Fibroblast of lung (primary cell): ENCODE data around the gene ERVFRD-1.

ENCODE experiments used
- CTCF ChIP-seq, 2 donors: IDR thresholded peaks in 1 of 2; conservative IDR thresholded peaks in 1 of 2; 1 replicate in 1 of 2; 2 replicates in 1 of 2; pipeline ENCODE4 v1.5.1; 2011 to 2012; ENCODE audit warnings: low read length in 2 of 2, control low read depth in 1 of 2, inconsistent platforms in 1 of 2, low read depth in 1 of 2, mild to moderate bottlenecking in 1 of 2
- EZH2 ChIP-seq: IDR thresholded peaks from 2 replicates; pipeline ENCODE4 v1.5.1; 2012; ENCODE audit warnings: low read length, control low read depth, mild to moderate bottlenecking; ENCODE audit errors: missing control alignments

- TF ChIP-seq CTCF (conservative IDR thresholded peaks at IDR 0.05 in 1 of 2, IDR thresholded peaks at IDR 0.05 in 1 of 2; ENCODE audit: low read depth in 1 of 2, low read length in 2 of 2) (no peak), EZH2 (no peak)
Measured at GRCh38 chr6:11065436-11066202, 45.9 kb downstream of the ERVFRD-1 start.
